HL-60/S4 treated with retinoic acid at 250 ng/mL for 4 days and 3 days (cell line): ENCODE measurements around the gene PRTN3.
"Not testable (repeated sequence)": the region's sequence is repeated elsewhere in the genome, so short reads cannot be mapped to it uniquely, and the experiment has no call there.

ENCODE experiments used
- in situ Hi-C: fragments of 300-500 bp; cut with MboI; formaldehyde crosslinking; loops from 2 replicates; pipeline ENCODE4 v1.7.0; 2022; ENCODE audit warnings: low sequenced_read_pairs

The PRTN3 gene

DNA sequence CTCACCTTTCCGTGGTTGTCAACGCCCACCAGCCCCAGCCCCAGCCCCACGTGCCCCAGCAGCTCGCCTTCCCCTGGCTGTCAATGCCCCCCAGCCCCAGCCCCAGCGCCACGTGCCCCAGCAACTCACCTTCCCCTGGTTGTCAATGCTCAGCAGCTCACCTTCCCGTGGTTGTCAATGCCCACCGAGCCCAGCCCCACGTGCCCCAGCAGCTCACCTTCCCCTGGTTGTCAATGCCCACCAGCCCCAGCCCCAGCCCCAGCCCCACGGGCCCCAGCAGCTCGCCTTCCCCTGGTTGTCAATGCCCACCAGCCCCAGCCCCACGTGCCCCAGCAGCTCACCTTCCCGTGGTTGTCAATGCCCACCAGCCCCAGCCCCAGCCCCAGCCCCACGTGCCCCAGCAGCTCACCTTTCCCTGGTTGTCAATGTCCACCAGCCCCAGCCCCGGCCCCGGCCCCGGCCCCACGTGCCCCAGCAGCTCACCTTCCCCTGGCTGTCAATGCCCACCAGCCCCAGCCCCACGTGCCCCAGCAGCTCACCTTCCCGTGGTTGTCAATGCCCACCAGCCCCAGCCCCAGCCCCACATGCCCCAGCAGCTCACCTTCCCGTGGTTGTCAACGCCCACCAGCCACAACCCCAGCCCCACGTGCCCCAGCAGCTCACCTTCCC lies 37.3 kb downstream of the PRTN3 start:
- in situ Hi-C loops, result not testable (repeated sequence)

DNA sequence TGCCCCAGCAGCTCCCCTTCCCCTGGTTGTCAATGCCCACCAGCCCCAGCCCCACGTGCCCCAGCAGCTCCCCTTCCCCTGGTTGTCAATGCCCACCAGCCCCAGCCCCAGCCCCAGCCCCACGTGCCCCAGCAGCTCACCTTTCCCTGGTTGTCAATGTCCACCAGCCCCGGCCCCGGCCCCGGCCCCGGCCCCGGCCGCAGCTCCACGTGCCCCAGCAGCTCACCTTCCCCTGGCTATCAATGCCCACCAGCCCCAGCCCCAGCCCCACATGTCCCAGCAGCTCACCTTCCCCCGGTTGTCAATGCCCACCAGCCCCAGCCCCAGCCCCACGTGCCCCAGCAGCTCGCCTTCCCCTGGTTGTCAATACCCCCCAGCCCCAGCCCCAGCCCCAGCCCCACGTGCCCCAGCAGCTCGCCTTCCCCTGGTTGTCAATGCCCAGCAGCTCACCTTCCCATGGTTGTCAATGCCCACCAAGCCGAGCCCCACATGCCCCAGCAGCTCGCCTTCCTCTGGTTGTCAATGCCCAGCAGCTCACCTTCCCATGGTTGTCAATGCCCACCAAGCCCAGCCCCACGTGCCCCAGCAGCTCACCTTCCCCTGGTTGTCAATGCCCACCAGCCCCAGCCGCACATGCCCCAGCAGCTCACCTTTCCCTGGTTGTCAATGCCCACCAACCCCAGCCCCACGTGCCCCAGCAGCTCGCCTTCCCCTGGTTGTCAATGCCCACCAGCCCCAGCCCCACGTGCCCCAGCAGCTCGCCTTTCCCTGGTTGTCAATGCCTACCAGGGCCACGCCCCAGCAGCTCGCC lies 38.2 kb downstream of the PRTN3 start:
- in situ Hi-C loops, result not testable (repeated sequence)

DNA sequence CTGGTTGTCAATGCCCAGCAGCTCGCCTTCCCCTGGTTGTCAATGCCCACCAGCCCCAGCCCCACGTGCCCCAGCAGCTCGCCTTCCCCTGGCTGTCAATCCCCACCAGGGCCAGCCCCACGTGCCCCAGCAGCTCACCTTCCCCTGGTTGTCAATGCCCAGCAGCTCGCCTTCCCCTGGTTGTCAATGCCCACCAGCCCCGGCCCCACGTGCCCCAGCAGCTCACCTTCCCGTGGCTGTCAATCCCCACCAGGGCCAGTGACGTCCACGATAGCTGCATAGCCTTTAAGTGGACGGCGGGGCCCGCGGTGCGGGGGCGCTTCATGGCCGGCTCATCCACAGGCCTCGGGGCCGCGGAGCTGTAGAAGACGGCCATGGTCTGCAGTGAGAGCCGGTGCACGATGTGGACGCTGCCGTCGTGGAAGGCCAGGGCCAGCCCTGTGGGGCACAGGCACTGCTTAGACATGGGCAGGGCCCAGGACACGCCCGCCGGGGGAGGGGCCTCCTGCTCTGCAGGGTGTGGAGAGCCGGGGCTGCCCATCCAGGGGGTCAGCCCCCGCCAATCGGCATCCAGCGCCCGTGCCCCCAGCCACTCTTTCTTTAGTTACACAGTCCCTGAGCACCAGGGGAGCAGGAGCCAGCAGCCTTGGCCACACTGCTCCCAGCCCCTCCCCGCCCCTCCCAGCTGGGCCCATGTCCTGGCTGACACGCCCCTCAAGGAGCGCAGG lies 39.1 kb downstream of the PRTN3 start:
- in situ Hi-C loops, result no loop called here

DNA sequence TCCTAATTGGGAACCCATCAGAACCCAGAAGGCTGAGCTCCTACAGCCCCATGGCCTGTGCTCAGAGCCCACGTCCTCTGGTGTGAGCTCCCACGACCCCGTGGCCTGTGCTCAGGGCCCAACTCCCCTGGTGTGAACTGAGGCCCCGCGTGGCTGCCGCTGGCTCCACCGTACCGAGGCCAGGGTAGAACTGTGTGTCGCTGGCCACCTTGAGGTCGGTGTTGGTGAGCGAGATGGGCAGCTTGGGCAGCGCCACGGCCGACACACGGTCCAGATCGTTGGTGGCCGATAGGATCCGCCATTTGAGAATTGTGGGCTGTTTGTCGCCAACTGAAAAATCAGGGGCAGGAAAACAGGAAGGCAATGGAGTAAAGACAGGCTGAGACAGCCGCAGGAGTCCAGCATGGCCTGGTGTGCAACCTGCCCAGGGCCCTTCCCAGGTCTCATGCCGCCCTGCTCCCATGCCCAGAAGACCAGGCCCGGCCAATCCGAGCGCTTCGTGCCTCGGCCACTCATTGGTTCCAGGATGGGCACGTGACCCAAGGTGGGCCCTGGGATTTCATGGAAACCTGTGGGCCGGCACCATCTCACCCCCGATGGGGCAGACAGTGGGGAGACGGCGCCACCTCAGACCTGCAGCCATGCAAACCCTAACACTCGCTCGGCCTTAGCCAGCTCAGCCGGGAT lies 40.7 kb downstream of the PRTN3 start:
- in situ Hi-C loops, result no loop called here

DNA sequence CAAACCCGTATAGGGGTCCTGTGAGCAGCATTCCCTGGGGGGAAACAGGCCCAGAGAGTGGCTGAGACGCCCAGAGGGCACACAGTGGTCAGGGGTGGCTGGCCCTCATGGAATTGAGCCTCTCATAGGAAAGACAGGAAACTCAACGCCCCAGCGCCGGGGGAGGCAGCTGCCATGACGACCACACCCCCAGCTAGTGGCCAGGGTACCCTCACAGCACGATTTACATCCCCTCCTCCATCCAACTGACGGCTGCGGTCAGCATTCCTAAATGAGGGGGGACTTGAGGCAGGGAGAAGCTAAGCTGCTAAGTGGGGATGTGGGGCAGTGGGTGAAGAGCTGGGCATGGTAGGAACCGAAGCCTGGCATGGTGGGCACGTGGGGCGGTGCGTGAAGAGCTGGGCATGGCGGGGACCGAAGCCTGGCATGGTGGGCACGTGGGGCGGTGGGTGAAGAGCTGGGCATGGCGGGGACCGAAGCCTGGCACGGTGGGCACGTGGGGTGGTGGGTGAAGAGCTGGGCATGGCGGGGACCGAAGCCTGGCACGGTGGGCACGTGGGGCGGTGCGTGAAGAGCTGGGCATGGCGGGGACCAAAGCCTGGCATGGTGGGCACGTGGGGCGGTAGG lies 42.2 kb downstream of the PRTN3 start:
- in situ Hi-C loops, result no loop called here

DNA sequence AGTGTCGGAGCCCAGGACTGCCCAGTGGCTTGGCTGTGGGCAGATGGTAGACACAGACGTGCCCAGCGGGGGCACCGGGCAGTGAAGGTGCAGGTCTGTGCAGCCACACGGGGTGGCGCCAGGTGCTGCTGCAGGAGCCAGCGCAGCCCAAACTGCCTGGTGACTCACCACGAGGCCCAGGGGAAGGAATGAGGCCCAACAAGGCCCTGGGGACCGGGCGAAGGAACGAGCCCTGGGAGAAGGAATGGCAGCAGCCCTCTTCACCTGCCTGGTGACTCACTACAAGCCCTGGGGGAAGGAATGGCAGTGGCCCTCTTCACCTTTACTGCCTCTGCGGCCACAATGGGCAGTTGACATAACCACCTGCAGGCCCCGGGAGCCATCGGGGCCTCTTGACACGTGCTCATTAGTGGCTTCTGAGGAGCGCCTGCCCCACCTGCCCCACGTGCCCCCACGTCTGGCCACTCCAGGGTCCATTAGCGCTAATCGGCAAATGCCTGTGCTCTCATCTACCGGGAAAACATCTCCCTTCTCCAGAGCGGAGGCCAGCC lies 42.9 kb downstream of the PRTN3 start:
- in situ Hi-C loops, result no loop called here

DNA sequence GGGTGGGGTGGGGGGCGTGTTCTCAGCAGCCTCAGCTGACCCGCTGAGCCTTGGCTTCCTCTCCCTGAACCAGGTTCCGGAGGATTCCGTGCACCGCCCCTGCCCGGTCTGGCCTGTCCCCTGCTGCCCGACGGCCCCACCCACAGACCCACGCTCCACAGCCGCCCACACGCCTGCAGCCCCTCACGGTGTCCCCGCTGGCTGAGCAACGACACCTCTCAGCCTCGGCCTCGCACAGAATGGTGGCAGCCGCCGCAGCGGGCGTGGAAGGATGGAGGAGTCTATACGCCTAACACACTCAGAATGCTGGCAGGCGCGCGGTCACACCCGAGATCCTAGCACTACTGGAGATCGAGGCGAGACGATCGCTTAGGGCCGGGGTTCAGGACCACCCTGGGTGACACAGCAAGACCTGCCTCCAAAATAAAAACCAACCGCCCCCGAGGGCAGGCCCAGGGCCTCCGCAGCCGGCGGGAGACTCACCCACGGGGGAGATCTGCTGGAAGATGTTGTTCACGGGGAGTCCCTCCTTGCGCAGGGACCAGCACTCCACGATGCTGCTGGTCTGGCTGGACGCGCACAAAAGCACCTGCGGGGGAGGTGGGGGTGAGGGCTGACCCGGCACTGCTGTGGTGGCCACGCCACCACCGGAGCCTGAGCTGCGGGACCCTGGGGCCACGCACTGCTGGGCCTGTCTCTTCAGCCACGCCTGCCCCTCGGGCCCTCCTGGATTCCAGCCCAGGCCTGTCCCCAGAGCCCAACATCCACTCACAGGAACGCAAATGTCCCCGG lies 43.8 kb downstream of the PRTN3 start:
- in situ Hi-C loops, result no loop called here

DNA sequence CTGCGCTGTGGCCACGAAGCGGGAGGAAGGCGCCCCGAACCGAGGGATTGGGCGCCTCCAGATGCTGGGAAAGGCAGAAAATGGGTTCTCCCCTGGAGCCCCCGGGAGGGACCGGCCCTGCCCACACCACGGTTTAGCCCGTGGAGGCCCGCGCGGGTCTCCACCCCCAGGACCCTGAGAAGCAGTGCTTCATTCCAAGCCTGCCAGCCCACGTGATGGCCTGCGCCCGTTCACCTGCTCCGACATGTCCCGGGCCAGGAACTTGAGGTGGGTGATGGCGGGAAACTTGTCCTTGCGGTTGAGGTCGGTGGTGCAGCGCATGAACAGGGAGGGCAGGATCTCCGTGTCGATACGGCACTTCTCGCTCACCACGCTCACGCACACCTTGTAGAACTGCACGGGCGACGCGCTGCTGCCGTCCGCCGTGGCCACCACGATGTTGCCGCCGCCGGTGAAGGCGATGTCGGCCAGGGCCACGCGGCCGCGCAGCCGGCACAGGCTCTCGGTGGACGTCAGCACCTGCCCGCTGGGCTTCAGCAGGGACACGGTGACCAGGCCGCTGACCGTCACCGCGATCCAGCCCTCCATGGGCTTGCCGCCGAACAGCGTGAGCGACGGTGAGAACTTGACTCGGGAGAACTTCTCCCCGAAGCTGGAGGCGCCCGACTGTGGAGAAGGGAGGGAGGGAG lies 44.9 kb downstream of the PRTN3 start:
- in situ Hi-C loops, result no loop called here

DNA sequence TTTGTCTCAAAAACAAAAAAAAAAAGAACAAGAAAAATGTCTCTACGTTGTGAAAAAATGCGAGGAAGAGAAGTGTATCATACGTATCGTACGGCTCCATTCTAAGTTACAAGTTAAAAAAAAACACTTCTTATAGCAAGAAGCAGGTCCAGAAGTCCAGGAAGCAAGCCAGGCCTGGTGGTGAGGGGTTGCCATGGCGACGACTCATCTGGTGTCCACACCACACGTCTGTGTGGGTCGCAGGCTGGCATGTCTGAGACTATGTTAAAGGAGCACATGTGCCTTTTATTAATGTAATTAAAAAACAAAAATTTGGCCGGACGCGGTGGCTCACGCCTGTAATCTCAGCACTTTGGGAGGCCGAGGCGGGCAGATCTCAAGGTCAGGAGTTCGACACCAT lies 46.3 kb downstream of the PRTN3 start:
- in situ Hi-C loops, result no loop called here

DNA sequence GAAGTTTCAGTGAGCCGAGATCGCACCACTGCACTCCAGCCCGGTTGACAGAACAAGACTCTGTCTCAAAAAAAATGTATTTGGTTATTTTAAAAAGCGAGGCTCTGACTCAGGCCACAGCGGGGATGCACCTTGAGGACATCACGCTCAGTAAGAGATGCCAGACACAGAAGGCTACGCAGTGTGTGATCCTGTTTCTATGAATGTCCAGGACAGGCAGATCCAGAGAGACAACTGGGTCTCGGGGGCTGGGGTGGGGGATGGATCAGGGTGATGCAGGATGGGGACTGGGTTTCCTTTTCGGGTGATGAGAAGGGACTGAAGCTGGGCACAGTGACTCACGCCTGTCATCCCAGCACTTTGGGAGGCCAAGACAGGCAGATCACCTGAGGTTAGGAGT lies 46.8 kb downstream of the PRTN3 start:
- in situ Hi-C loops, result no loop called here

DNA sequence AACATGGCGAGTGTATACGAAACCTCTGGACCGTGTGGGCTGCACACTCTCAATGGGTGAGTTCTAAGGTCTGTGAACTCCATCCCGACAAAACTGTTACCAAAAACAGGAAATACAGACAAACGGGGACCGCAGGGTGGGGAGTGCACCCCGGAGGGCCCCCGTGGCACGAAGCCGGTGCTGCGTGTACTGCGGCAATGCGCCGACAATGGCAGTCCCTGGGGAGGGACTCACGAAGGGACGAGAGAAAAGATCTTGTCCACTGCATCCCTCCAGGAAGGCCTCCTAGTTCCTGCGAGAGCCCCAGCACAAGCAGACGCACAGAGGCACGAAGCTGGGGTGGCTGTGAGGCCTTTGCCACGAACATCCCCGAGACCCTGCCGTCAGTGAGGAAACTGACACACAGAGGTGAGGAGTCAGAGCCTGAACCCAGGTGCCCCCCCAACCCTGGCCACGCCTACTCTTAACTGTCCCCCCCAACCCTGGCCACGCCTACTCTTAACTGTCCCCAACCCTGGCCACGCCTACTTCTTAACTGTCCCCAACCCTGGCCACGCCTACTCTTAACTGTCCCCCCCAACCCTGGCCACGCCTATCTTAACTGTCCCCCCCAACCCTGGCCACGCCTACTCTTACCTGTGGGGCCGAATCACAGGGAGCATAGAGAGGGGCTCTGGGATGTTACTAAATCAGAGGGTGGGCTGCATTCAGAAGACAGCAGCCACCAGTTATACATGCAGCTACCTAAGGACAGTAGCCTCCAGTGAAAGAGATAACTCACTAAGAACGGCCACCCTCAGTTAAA lies 48.0 kb downstream of the PRTN3 start:
- in situ Hi-C loops, result no loop called here

DNA sequence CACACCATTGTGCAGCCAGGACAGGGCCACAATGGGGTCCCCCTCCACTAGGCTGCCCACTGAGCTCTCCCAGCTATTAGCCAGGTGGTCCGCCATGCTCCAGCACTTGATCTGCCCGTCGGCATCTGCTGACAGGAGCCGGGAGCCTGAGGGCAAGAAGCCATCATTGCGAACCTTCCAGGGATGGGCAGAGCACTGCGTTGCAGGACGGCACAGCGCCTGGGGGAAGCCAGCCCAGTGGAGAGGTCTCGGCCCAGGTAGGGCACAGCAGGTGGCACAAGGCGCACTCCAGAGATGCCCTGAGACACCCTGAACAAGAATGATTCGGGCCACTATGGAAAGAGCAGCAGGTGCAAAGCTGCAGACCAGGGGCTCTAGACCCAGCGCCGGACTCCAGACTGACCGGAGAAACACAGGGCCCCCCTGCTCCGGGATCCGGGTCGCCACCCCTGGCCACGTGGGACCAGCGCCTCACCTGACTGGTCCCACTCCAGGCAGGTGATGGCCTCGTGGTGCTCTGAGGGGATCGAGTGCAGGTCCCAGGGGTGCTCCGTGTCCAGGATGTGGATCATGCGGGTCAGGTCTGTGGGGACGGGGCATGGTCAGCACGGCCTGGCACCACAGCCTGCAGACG lies 49.0 kb downstream of the PRTN3 start:
- in situ Hi-C loops, result no loop called here

DNA sequence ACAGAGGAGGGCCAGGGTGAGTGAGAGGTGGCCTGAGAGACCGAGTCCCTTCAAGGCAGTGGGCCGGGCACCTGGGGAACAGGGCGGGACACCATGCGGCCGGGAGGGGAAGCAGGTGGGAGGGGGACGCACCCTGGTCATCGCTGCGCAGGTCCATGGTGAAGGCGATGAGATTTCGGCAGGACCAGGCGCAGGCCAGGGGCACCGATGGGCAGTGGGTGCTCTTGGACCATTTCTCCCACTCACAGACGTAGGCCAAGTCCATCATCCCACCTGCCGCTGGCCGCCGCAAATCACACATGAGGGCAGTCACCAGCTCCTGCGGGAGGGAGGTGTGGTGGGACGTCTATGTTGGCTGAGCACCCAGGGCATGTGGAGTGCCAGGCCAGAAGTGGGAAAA lies 50.0 kb downstream of the PRTN3 start:
- in situ Hi-C loops, result no loop called here

DNA sequence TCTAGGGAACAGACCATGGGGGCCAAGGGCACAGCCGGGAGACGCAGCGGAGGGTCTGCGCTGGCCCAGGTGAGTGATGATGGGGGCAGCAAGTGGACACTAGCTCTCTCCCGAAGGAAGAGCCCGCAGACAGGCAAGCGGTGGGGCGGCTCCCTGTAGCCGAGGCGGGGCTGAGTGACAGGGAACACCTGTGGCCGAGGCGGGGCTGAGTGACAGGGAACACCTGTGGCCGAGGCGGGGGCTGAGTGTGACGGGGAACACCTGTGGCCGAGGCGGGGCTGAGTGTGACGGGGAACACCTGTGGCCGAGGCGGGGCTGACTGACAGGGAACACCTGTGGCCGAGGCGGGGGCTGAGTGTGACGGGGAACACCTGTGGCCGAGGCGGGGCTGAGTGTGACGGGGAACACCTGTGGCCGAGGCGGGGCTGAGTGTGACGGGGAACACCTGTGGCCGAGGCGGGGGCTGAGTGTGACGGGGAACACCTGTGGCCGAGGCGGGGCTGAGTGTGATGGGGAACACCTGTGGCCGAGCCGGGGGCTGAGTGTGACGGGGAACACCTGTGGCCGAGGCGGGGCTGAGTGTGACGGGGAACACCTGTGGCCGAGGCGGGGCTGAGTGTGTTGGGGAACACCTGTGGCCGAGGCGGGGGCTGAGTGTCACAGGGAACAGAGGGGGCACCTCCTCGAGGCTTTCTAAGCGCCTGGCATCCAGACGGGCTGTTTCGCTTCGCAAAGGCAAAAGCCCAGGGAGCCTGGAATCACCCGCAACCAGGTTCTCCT lies 50.8 kb downstream of the PRTN3 start:
- in situ Hi-C loops, result not testable (repeated sequence)

DNA sequence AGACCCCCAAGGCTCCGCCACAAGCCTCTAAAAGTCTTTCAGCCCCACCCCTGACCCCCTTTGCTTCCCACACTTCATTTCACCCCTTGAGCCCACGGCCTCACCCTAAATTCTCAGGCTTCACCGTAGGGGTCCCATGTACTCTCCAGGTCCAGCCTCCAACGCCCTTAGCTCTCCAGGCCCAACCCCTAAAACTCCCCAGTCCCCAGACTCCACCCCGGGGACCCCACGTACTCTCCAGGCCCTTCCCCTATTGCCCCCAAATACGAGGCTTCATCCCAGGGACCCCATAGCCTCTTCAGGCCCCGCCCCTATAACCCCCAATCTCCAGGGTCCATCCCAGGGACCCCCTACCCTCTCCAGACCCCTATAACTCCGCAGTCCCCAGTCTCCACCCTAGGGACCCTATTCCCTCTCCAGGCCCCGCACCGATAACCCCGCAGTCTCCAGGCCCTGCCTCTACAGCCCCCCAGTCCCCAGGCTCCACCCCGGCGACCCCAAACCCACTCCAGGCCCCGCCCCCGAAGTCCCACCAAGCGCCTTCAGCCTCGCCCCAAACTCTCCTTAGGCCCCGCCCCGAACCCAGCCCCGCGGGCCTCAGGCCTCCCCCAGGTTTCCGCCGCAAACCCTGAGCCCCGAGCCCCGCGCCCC lies 51.6 kb downstream of the PRTN3 start:
- in situ Hi-C loops, result no loop called here

DNA sequence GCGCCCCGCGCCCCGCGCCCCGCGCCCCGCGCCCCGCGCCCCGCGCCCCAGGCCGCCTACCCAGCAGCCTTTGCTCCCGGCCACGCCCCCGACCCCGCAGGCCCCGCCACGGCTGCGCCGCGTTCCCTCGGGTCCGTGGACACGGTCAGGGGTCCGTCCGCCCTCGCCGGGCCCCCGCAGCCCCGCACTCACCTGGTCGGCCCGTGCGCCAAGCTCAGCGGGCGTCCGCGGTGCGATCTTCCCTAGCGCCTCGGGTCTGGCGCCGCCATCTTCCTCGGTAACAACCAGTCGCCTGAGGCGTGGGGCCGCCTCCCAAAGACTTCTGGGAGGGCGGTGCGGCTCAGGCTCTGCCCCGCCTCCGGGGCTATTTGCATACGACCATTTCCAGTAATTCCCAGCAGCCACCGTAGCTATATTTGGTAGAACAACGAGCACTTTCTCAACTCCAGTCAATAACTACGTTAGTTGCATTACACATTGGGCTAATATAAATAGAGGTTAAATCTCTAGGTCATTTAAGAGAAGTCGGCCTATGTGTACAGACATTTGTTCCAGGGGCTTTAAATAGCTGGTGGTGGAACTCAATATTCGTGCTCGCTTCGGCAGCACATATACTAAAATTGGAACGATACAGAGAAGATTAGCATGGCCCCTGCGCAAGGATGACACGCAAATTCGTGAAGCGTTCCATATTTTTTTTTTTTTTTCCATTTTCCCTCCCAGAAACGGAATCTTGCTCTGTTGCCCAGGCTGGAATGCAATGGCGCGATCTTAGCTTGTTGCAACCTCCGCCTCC lies 52.3 kb downstream of the PRTN3 start, which contains the start of the genes MED16 and RNU6-9:
MED16 (minus strand) TSS at position 294 of the 796 bp plus-strand sequence. CDS start 2,056 bp downstream, outside the sequence.
RNU6-9 (plus strand) TSS at position 591 of the 796 bp plus-strand sequence.
- in situ Hi-C loops, result no loop called here
